HG03432 (cell line): Measurements from ENCODE around the gene PRR29.
"Not testable (repeated sequence)": the region's sequence is repeated elsewhere in the genome, so short reads cannot be mapped to it uniquely, and the experiment has no call there.

Experiments used
- ATAC-seq: cut with Tn5 transposase; IDR thresholded peaks from one replicate; pipeline ENCODE4 v1.9.1; 2021; ENCODE audit warnings: mild to moderate bottlenecking, moderate library complexity; ENCODE audit not compliant: unreplicated experiment

PRR29 gene

DNA sequence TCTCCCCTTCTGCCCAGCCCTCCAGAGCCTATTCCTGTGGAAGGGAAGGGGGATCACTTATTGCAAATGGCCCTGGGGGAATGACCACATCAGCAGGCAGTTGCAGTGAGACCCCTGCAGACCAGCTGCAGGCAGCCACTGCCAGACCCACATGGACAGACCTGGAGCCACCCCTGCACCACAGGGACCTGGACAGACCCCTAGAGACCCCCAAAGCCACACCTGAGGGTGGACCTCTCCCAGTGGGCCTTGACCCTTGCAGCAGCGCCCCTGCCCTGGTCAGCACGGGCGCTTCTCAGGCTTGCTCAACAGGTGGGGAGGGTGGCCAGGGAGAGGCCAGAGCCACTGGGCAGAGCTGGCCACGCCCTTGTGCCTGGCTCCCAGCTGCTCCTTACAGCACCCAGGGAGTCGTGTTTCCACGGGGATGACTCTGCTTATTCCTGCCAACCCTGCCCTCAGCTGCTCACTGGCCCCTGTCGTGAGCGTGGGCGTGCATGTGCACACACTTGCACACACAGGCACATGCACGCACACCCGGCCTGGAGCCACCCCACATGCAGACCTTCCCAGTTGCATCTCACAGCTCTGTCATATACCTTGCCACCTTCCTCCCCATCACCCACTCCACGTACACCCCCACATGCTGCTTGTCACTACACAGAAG is 24.1 kb upstream of the PRR29 start:
- no peak for ATAC-seq

DNA sequence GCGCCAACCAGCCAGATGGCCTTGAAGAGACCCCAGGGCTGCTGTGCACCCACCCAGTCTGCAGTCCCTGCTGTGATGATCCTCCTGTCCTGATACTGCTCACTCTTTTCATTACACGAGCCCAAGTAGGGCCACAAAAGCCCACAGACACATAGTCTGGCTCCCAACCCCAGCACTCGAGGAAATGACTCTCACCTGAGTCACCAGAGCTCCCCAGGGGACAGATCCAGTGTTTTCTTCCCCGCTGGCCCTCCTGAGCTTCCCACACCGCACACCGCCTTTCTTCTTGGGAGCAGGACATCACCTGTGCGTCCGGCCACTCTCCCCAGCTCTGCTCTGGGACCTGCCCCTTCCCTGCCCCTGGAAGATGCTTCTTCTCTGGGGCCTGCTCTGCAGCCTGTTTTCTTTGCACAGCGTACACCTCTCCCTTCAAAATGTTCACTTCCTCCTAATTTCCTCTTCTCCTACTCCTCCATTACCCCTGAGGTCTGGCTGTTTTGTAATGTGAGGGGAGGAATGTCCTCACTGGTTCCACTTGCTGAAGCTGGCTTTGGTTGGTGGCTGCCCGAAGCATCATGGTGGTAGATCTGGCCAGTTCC is 23.5 kb upstream of the PRR29 start:
- ATAC-seq: no peak

DNA sequence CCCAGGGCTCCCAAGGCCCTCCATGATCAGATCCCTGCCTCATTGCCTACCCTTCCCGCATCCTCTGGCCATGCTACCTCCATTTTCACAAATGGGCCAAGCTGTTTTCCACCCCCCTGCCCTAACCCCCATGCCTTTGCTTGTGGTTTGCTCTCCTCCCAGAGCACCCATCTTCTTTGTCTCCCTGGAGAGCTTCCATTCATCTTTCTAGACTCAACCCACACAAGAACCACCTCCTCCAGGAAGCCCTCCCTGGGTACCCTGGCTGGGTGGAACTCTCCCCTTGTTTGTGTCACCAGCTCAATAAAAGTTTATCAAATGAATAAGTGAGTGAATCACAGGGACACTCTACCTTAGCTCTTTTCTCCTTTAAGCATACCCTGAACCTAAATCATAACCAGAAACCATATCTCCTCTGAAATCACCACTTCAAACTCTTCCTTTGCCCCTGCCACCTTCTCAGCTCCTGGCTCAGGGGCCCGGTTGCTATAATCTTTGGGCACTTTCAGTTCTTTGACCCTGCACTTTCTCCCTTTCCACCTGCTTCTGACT is 22.5 kb upstream of the PRR29 start:
- ATAC-seq: no peak

DNA sequence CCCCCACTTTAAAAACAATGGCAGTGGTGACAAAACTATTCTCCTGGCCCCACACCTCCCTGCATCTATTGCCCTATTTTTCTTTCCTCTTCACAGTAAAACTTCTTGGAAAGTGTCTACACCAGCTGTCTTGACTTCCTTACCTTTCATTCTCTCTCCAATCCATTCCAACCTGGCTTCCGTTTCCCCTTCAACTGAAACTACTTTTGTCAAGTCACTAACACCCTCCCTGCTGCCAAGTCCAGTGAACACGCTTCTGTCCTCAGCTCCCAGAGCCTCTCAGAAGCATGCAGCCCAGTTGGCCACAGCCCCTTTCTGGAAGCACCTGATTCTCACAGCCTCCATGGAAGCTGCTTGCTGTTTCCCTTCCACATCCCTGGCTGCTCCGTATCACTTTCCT is 21.4 kb upstream of the PRR29 start:
- no peak for ATAC-seq

DNA sequence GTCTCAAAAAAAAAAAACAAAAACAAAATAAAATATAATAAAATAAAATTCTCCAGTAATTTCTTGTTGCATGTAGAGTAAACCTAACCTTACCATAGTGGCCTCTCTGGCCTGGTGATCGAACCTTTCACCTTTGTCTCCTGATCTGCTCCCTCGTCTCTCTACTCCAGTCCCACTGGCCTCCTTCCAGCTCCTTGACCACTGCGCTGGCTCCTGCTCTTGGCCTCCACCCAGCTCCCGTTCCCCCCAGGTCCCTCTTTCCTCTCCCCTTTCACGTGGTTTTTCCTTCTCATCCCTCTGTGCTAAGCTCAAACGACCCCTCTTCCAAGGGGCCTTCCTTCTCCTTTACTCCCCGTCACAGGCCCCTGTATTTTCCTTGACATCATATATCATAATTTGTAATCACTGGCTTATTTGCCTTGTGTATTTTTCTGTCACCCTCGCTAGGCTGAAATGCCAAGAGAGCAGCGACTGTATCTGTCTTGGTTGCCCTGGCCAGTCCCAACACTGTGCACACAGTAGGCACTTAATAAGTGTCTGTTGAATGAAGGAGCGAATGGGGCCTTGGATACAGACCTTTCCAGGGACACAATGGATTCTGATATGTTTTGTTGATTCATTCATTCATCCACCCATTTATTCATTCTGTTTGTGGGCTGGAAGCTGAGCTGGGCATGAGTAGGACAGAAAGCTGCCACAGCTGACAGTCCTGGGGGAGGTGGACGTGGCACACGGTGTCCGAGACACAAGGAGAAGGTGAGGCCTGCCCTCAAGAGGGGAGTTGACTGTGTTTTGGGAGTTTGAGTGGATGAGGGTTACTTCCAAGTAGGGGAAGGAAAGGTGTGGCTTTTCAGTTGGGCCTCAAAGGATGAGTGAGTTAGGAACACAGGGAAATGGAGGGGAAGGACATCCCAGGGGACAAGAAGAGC is 19.6 kb upstream of the PRR29 start:
- ATAC-seq: no peak

DNA sequence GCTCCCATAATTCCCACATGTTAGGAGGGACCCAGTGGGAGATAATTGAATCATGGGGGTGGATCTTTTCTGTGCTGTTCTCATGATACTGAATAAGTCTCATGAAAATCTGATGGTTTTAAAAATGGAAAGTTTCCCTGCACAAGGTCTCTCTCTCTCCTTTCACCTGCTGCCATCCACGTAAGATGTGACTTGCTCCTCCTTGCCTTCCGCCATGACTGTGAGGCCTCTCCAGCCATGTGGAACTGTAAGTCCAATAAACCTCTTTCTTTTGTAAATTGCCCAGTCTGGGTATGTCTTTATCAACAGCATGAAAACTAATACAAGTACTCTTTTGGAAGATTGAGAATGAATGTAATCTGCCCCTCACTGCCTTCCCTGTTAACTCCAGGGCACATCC is 15.5 kb upstream of the PRR29 start:
- ATAC-seq: not testable (repeated sequence)

DNA sequence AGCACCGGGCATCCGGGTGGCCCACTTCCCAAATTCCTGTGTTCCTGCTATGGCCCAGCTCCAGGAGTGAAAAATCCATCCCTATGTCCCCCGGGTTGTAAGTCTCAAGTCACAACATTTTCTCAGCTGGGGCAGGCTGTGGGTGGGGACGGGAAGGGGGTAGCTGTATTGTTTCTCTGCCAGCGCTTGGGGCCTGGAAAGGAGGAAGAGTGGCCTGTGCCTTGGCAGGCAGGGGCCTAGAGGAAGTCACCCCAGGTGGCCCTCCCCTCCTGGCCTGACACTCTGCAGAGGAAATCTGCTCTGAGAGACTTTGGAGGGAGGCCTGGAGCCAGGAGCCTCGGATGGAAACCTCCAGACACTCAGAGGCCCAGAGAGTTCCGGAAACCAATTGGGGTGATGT is 14.8 kb upstream of the PRR29 start:
- no peak for ATAC-seq

DNA sequence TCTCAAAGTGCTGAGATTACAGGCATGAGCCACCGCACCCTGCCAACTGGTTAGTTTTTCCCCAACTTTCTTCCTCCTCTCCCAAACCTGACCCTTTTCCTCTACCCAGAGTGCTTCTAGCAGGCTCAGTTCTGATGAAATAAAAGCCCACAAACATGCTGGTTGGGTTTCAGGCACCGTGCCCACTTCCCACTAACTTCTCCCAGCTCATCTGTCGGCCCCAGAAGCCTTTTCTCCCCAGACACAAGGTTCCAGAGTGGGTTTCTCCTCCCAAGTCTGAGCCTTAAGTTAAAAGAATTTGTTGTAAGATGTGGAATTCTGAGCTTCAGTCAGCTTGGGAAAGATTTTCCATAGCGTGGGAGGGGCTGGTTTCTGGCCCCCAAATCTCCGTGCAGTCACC is 13.9 kb upstream of the PRR29 start:
- ATAC-seq: no peak

DNA sequence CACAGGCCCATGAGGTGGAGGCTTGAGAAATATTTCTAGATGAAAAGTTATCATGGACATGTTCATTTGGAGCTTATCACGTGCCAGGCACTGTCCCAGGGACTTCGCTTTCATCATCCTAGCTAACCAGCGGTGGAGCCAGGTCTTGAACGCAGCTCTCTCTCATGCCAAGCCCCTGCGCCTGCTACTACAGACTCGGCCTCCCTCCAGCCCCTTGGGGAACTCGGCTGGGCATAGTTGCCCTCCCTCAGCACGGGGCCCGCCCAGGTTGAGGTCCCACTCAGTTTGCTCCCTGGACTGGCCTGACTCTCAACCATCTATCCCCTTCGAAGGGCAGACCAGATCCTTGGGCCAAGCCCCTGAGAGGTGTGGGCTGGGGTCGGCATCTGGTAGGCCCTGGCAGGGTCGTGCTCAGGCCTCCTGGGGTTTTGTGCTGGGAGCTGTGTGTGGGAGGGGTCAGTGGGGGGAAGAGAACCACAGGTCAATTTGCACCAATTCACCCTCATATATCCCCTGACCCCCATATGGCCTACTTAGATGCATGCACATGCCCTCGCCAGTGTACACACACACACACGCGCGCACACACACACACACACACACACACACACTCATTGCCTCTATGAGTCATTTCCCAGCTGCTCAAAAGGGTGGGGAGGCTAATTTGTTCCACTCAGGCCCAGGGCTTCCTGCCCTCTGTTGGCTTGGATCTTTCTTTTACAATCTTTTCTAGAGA is 13.3 kb upstream of the PRR29 start:
- ATAC-seq: no peak

DNA sequence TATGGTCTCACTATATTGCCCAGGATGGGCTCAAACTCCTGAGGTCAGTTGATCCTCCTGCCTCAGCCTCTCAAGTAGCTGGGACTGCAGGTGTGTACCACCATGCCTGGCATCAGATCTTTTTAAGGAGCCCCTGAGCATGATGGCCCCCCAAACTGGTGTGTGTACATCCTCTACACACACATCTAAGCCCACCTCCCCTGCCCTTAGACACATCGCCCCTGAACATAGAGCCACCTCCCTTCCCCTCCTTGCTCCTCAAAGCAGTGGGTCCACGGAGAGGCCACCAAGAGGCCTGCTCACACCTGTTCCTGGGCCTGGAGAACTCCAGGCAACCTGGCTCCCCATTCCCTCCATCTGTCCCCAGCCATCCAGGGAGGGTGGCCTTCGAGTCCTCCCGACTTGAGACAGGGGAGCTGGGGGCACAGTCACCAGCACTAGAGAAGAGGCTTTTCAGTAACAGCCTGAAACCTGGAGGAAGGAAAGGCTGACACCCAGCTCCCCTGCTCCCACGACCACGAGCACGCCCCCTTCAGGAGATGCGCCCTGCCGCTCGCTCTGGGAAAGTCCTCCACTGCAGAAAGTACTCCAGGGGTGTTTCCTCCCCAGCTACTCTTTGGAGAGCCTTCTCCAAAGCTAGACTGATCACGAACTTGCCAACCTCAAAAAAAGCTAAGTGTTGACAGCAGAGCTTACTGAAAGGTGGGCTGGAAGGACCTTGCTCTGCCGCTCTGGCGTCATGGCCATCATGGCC is 12.6 kb upstream of the PRR29 start:
- ATAC-seq: no peak

DNA sequence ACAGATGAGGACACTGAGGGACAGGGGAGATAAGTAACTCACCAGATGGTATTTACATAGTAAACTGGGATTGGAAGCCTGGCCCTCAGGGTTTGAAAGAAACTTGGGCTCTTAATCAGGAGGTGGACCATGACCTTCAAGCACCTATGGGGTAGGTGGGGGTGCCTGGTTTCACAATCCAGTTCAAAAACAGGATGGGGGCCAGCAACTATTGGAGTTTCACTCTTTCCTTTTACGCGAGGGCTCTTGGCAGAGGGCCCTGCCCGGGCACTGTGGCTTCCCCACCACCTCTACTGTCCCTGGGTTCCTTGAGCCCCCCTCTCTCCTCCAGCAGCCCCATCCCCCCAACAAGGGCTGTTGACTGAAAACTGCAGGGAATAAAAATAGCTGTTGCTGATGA is 11.3 kb upstream of the PRR29 start:
- ATAC-seq: no peak

DNA sequence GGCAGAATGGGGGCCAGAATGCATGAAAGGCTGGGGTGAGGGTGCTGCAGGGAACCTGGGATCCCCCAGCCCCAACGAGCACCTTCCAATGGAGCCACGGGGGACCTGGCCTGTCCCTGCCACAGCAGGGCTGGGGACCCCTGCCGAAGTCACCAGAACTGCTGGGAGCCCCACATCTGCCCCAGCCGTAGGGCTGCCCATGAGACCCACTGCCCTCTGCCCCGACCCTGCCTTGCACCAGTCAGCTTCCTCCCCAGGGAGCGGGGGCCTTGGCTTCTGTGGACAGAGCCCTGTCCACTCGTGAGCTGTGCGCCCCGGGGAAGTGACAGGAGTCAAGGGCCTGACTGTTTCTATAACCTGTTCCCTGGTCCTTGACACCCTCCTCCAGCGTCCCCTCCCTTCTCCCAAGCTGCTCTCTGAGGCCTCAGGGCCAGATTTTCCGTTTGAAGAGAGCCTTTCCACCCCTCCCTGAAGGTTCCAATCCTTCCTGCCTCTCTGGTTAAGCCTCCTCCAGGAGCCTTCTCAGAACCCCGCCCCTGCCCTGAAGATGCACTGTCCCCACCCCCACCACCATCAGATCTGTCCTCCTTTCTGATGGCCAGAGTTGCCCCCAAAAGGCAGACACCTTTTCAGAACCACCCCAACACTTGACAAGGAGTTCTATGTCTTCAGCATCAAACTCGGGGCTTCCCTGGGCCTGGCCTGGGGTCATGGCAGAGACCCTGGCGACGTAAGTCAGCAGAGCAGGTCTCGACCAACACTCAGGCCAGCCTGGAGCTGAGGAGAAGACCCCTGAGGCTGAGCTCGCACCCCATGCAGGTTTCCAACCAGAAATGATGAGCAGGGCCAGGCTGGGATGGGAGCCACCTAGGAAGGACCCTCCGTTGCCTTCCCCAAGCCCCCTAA is 10.7 kb upstream of the PRR29 start:
- no peak for ATAC-seq

DNA sequence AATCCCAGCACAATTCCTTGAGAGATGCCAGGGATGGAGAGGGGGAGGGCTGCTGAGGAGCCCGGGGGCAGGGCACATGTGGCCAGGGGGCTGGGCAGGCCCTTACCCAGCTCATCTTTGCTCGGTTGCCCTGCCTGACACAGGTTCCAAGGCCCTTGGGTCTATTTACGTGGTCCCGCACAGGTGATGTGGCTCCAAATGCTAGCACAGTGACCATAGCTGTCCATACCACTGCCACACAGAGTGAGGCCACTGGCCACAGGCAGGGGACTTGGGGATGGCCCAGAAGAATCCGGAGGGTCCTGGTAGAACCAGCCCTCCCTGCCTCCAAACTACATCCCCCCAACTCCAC is 10.0 kb upstream of the PRR29 start:
- no peak for ATAC-seq

DNA sequence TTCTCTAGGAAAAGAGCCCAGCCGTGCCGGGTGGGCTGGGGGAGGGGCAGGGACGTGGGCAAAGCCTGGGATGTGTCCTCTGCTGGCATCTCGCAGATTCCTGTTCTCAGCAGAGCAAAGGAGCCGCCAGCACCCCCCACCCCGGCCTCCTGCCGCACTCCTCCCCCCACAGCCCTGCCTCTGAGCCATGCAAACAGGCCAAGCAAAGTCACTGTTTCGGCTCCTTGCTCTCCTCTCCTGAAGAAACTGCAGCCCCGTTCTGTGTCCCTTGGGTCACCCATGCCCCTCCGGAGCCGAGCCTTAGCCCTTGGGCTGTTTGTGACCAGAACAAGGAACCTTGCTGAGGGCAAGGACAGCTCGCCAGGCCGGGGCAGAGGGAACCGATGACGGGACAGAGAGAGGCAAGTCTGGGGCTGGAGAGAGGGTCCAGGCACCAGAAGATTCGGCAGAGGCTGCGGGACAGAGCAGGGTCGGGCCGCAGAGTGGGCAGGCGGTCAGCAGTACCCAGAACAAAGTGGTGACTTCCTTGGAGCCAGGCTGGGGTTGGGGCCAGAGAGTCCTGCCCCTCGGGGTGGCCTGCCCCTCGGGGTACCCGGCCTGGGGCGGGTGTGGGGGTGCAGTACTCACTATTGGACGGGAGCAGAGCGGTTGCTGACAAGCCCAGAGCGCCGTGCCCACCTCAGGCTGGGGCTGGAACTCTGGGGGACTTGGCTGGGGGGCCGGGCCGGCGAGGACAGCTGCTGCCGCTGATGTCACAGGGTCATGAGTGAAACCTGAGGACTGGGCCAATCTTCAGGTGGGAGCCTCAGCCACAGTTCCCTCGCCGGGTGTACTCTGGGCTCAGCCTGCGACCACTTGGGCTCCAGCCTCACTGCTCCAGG is 9.2 kb upstream of the PRR29 start:
- ATAC-seq: no peak

DNA sequence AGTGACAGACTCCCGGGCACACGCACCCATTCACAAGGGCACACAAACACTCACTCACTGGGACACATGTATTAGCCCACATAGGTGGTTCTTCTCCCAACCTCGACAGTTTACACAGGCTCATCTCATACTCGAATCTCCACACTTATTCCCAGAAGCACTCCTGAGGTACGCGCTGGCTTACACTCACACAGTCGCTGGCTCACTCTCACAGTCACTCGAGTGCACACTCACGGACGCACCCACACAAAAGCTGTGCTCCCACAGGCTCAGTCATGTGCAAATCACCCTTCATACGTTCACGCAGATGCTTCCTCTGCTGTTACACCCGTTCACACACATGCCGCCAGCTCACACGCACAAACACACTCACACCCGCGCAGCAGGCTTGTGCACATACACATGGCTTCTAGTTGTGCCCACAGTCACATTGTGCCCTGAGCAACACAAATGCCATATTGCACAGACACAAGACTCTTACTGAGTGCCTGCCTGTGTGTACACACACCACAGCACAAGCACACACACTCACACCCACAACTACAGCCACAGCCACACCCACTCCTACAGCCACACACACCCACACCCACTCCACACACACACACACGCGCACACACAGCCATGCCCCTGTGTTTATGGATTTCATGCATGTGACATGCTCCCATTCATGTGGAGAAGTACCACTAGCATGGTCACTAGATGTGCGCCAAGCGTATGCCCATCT is 8.4 kb upstream of the PRR29 start:
- no peak for ATAC-seq

DNA sequence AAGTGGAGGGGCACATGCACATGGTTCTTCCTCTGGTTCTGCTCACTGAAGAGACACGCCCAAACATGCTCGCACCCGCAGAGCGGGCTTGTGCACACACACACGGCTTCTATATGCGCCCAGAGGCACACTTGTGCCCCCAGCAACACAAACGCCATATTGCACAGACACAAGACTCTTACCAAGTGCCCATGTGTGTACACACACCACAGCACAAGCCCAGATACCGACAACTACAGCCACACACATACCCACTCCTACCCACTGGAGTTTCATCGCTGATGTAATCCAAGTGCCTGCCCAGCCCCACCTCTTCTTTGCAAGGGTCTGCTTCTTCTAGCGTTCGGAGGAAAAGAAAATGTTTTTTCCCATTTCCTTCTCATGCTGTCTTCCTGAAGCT is 6.5 kb upstream of the PRR29 start:
- ATAC-seq: no peak

DNA sequence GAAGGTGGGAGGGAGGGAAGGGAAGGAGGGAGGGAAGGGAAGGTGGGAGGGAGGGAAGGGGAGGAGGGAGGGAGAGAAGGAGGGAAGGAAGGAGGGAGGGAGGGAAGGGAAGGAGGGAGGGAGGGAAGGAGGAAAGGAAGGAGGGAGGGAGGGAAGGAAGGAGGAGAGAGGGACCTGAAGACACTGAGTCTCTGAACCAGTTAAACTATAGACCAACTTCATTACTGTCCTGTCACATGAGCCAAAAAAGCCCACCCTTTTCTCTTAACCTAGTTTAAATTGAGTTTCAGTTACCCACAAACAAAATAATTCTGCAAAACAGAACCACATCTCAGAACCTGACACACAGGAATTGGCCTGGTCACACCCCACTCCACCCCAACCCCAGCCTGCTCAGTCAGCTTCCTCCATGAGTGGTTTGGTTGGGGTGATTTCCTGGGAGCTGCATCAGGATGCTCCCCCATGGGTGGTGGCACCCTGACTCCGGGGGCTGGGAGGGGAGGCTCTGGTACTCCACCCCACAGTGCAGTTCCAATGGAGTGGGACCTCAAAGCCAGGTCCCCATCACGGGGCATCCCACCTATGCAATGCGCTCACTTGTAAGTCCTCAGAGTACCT is 4.7 kb upstream of the PRR29 start:
- no peak for ATAC-seq
